ENCODE results near the gene KCTD1.
A peak's percentile ranks its signal among the peaks of the same experiment; 100 is the strongest.

KCTD1 gene

GRCh38 chr18:26424428-26425147 is 123.8 kb downstream of the KCTD1 start:
- DNase-seq (ENCODE audit: low spot score): no peak

- no peak for DNase-seq (ENCODE audit: low spot score)
Observed at GRCh38 chr18:26422472-26423162, 125.7 kb downstream of the KCTD1 start.

- no peak for DNase-seq (ENCODE audit: low spot score)
Observed at GRCh38 chr18:26421931-26422330, 126.4 kb downstream of the KCTD1 start.

GRCh38 chr18:26421503-26421902 is 126.8 kb downstream of the KCTD1 start:
- no peak for DNase-seq (ENCODE audit: low spot score)

GRCh38 chr18:26419746-26420145 is 128.6 kb downstream of the KCTD1 start:
- no peak for DNase-seq (ENCODE audit: low spot score)

GRCh38 chr18:26418225-26418624 is 130.1 kb downstream of the KCTD1 start:
- no peak for DNase-seq (ENCODE audit: low spot score)

- DNase-seq (ENCODE audit: low spot score): no peak
Observed at GRCh38 chr18:26417190-26417589, 131.2 kb downstream of the KCTD1 start.

GRCh38 chr18:26416652-26417150 is 131.7 kb downstream of the KCTD1 start:
- no peak for DNase-seq (ENCODE audit: low spot score)

- DNase-seq (ENCODE audit: low spot score): no peak
Observed at GRCh38 chr18:26415631-26416030, 132.7 kb downstream of the KCTD1 start.

- no peak for DNase-seq (ENCODE audit: low spot score)
Observed at GRCh38 chr18:26414901-26415440, 133.4 kb downstream of the KCTD1 start.

- DNase-seq (ENCODE audit: low spot score): no peak
Observed at GRCh38 chr18:26409091-26409490, 139.3 kb downstream of the KCTD1 start.

GRCh38 chr18:26407736-26408601 is 140.4 kb downstream of the KCTD1 start:
- DNase-seq (ENCODE audit: low spot score): no peak

GRCh38 chr18:26406854-26407517 is 141.4 kb downstream of the KCTD1 start:
- DNase-seq (ENCODE audit: low spot score): no peak

GRCh38 chr18:26406324-26406723 is 142.0 kb downstream of the KCTD1 start:
- no peak for DNase-seq (ENCODE audit: low spot score)

- DNase-seq (ENCODE audit: low spot score): peak; percentile 25
Observed at GRCh38 chr18:26405190-26405801, 143.1 kb downstream of the KCTD1 start.
